G401 (cell line): ENCODE results near the gene AKT3. TPM values are rescaled to one million over a fixed set of nuclear protein-coding genes. Genes with fewer than 3 reads are reported as not detected.

Experiments used
- DNase-seq: peaks from one replicate; pipeline ENCODE4 v3.0.0-alpha.2; 2015; ENCODE audit warnings: low spot score
- in situ Hi-C: cut with HindIII; loops from 2 replicates; pipeline ENCODE4 v1.10.0; 2016; ENCODE audit warnings: low sequenced_read_pairs, mixed read lengths
- total RNA-seq: library from RNA; depleted of rRNA; stranded (reverse); fragments of >200 nt; shearing (Covaris generic); gene quantifications from 2 replicates; pipeline ENCODE4 v1.2.3, GENCODE V29; 2014

AKT3 gene
- total RNA-seq, 1 experiment from 2014 or later, result 9.5 TPM

DNA sequence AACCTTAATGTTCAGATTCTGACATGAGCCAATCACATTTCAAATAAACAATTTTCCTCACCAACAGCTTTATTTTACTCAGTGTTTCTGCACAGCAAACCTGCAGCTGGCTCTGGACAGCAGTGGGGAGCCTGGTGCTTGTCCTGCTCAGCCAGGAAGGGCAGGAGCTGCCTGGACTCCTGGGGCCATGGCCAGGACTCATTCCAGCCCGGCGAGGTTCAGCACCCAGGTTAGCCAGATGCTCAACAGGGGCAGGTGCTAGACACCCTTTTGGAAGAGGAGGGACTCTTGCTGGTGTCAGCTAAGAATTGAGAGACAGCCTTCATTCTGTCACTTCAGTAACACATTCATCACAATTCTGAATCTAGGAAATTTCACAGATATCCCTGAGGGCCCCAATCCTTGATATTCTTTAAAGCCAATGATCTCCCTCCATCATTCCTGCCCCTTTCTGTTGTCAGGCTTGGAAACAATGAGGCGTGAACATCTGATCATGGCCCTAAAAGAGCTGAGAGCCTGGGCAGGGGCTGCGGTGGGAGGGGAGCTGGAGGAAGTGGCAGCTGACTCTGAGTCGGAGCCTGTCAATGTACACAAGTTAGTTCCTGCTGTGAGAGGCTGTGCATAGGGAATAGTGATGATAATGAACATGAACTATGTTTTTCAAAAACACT is 342.9 kb downstream of the AKT3 start:
- in situ Hi-C loops, result no loop called here
- no peak for DNase-seq

DNA sequence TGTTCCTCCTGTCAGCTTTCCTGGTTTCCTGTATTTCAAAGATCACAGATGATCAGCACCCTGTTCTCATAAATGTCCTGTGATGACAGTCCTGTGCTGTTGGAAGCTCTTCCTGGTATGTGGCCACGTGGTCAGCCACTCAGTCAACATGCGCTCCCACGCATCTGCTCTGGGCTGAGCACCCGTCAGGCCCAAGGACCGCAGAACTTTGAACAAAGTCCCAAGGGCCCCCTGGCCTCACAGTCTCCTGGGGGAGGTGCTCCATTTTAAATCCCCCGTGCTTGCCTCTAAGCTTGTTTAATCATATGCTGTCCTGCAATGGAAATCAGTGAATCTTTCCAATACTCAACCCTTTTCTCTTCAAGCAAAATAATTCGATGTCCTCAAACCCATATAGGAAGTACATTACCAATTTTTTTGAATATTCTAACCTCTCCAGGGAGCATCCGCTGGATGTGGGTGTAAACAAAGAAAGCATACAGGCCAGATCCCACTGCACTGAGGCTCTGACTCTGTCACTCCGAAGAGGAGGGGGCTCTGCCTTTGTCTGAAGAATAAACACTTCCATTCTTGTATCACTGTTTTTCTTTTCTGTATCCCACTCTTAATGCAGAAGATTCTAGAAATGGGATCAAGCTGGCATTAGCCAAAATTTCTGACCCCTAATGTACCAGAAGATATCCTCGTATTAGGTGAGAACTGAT is 343.9 kb downstream of the AKT3 start:
- DNase-seq, result no peak
- in situ Hi-C loops, result no loop called here

DNA sequence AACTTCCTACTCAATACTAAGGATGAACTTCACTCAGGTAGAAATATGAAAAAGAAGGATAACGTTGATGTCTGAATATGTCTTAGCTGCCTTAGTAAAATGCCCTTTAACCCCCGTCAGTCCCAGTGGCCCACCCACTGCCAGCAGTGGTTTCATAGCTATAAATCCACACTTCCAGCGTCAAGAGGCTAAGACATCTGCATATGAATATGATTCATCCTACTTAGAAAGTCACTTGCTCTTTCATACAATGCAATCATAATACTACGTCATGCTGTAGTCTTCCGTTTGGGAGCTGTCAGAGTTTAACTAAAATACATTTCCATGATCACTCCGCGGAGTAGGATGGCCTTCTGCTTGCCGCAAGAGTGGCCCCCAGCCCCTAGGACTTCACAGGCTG is 346.9 kb downstream of the AKT3 start:
- DNase-seq, result no peak
- in situ Hi-C loops, result no loop called here

DNA sequence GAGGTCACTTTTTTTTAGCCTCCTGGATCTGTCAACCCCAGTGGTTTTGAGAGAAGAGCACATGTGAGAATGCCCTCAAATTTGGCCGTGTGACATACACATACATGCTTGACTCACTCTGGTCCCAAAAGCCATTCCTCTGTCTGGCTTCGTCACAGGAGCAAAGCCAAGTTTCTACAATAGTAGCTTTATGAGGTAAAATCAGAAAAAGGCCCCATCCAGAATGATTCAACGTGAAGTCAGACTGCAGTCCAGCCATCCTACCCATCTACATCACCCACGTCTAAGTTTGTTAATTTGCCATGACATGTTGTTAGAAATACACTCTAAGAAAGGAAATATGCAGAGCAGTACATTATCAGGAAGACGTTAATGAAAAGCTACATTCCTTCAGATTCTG is 349.0 kb downstream of the AKT3 start:
- in situ Hi-C loops, result no loop called here
- DNase-seq, result no peak

DNA sequence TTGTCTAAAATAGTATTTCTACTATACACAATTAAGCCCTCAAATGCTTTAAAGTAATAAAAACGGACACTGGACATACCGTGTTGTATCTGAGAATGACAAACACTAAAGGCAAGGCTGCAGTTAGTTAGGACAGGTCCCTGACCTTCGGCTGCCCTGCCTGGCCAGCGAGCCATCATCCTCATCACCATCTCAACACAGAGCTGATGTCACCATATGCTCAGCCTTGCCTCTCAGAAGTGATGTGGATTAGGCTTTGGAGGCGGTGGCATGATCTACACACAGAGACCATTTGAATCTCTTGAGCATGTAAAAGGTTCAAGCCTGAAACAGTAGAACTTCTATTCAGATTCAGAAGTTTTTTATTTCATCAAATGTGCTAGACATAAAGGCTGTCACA is 349.5 kb downstream of the AKT3 start:
- no peak for DNase-seq
- in situ Hi-C loops, result no loop called here

DNA sequence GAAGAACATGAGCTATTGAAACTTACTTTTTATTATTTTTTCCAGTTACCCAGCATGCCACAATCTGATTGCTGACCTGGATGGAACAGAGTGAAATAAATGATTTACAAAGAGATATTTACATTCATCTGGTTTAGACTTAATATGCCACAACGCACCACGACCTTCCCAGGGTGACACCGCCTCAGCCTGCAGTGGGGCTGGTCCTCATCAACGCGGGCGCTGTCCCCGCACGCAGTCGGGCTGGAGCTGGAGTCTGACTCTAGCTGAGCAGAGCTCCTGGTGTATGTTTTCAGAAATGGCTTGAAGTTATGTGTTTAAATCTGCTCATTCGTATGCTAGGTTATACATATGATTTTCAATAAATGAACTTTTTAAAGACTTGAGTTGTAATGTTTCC is 350.3 kb downstream of the AKT3 start:
- in situ Hi-C loops, result no loop called here
- DNase-seq, result no peak

DNA sequence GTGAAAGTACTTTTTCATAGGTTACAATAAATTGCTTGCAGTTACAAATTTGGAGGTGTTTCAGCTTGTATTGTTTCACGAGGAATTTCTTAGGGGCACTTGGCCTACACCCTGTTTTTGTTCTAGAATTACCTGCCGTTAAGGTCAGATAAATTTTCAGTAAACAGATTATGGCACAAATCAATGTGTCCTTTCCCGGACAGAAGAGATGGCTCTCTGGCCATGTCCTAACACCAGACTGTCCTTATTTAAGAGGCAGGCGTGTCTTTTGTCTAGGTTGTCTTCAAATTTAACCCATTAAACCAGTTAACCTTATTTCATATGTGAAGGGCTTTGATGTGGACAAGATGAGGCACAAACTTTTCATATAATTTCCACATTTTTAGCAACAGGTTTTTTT is 350.8 kb downstream of the AKT3 start:
- in situ Hi-C loops, result no loop called here
- DNase-seq, result no peak

DNA sequence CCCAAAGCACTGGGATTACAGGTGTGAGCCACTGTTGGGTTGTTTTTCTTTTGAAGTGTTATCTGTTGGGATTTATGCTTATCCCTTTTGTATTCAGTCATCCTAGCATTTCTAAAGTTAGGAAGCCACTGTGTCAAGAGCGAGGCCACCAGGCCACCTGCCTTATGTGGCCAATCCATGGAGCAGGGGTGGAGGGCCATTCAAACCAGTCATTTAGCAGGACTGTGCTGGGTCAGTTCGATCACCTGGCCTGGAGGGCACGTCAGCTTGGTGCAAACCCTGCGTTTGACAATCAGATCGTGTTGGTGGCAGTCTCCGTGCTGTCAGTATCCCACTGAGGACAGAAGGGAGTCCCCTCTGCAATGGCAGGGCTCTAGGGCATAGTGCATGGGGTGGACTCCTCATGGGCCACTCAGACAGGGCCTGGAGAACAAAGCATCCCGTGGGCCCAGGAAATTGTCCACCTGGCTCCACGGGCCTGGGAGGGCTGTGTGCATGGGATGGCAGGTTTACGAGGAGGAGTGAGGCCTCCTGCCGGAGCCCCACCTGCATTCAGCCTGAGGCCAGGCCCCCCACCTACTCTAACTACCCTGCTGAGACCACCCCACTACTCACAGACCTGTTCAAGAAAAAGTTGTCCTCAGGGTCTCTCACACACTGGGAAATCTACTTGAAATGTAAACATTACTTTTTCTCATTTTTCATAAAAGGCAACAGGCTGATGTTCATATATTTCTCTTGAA is 351.9 kb downstream of the AKT3 start:
- in situ Hi-C loops, result no loop called here
- DNase-seq, result no peak

DNA sequence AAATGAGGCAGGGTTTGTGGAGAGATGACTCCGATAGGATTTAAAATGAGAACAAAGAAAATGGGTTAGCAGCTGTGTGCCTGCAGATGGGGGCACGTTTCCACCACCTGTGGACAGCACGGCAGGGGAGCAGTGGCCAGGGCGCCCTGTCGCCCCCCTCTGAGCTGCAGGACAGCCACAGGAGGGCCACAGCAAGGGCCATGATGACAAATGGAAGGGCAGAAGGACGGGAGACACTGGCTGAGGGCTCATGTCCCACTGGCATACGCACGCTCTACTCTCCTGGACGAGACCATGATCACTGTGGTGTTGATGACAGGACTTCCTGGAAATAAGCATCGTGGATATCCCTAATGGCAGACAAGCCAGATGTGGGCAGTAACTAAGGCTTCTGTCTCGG is 353.2 kb downstream of the AKT3 start:
- no peak for DNase-seq

DNA sequence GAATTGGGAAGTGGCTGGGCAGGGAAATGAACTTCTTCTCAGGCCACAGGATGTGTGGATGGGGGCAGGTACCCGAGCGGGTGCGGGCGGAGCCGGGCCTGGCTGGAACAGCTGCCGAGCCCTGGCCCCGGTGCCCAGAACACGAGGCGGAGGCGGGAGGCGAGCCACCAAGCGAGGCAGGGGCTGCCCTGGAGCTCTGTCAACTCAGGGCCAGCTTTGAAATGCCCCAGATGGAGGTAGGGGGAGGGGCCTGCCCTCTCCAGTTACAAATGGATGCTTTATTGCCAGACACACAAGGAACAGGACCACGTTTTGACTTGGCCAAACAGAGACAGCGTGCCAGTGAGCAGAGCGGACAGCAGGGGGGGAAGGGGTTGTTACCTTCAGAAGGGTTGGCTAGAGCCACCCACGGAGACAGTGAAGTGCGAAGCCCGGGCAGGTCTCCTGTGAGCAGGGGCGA is 353.8 kb downstream of the AKT3 start:
- in situ Hi-C loops, result no loop called here
- DNase-seq, result peak; percentile 65

More for the DNA sequence above, 353.2 kb downstream of the AKT3 start:
- in situ Hi-C loops, result no loop called here

DNA sequence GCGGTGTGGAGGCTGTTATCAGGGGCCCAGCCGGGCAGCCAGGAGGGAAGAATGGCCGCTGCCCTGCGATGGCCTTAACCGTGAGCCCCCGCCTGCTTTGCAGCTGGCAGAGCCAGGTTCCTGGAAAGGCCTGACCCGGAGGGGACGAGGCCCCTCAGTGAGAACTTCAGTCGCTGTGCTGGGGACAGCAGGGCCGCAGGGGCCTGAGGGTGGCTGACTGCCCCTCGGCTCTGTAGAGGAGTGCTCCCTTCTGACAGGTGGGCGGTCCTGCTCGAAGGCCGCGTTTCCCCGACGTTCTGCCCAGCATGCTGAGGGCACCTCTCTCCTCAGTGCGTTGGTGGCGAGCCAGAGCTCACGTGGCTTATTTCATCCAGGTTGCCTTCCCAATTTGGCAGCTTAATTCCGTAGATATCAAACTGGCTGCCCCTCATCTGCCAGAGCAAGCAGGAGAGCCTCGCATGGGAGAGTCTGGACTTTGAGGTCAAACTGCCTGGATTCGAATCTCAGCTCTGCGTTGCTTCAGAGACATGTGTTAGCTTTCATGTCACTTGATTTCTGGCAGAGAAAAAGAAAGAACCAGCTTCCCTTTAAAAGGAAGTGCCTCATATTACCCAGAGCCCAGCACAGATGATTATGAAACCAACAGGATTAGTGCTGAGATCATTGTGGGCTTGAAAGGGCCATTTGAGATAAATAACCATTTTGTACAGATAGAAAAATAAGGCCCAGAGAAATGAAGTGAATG is 354.4 kb downstream of the AKT3 start:
- in situ Hi-C loops, result no loop called here
- peak; percentile 64 for DNase-seq

DNA sequence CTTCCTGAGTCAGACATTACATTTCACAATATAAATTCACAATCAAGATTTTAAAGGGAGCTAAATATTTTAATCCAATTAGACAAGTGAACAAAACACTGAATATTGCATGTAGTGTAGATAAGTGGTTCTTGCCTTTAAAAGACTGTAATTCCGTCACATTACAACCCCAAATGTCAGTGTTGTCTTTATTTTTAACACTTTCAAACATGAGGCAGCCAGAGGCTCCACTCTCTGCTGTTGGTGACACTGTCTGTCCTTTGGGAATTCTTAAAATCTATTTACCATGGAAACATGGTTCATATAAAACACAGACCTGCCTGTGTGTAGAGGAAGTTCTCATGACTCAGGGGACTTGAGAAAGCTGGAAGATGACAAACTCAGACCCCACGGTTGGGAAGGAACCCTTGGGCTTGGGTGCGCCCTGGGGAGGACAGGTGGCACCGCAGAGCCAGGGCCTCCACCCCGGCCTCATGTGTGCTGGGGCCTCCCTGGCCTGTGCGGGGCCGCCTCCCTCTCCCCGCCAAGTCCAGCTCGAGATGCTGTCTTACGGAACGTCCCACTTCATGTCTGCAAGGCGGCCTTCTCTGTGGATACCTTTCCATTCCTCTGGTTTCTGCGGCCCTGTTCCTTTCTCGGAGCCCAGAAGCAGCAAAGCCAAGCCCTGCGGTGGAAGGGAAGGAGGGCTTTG is 355.2 kb downstream of the AKT3 start:
- DNase-seq, result no peak
- in situ Hi-C loops, result no loop called here

DNA sequence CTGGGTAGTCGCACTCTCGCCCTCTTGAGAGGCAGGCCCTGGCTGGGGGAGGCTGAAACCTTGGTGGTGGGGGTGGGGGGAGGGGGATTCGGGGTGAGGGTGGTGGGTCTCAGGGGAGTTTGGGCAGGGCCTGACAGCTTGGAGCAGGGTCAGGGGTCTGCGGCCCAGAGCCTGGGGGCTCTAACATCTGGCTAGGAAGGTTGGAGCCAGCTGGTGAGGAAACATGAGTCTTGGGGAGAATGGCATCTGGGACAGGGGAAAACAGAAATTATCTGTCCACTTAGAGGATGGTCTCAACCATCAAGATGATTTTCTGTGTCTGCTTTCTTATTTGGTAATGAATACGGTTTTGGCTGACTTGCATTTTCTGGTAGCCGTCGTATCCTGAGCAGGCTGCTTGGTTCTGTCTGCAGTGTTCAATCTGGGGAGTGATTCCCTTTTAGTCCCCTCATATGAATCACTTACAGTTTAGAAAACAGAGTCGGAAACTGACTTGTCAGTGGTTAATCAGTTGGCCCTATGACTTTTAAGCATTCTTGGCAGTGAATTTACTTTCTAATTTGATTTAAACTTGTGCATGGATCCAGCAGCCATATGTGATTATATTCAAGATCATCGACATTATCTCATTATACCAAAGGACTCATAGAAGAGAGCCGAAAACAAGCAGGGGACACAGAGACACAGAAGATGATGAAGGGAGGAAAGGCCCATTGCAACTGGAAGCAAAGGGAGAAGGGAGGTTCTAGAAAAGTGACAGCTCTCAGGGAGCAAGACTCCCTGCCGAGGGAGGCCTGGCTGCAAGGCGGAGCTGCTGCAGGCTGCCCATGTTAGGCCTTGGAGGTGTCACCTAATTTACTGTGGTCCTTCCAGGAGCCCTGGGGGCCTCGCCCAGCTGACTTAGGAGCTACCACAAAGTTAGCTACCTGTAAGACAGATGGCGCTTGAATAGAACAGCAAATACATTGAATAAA is 356.6 kb downstream of the AKT3 start:
- in situ Hi-C loops, result no loop called here
- DNase-seq, result peak; percentile 44

DNA sequence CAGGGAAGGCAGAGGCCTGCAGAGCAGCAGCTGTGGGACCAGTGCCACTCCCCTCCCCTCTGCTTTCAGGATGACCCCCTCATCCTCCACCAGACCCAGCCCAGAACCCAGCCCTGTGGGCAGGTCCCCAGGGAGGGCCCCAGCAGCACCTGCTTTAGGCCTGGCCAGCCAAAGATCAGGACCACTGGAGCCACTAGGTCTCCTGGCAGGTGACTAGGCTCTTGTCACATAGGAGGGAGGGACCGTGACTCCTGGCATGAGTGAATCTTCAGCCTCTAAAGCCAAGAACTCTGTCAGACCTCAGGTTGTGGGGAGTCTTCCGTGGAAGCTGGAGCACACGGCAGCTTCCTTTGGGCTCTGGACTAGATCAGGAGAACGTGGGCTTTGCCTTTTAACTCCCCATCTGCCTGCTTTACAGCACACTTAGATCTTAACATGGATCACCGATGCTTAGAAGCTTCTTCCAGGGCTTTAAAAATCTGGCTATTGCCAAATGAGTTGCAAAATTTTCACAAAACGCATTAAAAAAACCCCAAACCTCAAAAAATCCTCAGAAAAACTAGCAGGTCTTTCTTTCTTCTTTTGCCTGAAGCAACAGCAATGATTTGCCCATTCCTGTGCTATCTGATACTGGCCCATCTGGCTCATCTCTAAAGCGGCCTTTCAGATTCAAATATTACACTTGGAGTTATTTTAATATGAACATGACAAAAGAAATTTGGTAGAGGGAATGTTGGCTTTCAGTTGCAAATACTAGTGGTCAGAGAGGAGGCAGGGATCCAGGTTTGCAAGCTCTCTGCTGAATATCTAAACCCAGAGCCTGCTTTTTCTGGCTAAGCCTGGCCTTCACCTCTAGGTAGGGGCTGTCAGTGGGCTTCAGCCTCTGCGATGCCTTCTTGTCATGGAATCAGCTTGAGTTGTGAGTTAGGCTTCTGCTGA is 359.0 kb downstream of the AKT3 start:
- in situ Hi-C loops, result no loop called here
- DNase-seq, result peak; percentile 52

DNA sequence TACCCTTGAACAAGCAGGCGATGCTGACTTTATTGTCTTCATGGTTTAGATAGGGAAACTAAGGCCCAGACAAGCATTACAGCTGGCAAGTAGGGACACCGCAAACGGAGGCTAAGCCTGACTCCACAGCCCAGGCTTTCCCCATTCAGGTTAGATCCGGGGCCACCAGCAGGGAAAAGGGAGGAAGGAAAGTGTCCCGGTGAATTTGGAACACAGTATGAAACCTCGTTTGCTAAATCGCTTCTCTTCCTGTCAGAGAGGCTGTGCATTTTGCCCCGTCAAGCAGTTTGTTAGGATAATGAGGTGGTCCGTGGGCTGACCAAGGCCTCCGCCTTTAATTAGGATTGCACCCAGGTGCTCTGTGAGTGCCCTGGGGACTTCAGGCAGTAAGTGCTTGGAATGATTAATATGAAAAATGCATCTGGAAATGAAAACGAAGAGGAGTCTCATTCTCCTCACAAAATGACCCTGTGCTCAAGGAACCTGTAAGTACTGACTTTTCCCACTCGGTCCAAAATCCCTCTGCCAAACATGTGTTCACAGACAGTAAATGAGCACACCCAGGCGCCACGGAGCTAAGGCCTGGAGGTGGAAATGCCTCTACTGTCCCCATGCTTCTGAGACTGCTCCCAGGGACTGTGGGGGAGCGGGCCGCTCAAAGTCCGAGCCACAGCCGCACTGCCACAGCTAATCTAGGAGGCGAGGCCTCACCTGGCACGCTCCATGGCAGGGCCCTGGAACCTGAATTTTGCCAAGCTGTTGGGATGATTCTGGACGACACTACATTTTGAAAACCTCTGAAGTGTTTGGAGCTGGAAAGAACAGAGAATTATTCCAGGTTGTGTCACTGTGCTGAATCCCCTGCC is 360.1 kb downstream of the AKT3 start:
- no peak for DNase-seq
- in situ Hi-C loops, result no loop called here

DNA sequence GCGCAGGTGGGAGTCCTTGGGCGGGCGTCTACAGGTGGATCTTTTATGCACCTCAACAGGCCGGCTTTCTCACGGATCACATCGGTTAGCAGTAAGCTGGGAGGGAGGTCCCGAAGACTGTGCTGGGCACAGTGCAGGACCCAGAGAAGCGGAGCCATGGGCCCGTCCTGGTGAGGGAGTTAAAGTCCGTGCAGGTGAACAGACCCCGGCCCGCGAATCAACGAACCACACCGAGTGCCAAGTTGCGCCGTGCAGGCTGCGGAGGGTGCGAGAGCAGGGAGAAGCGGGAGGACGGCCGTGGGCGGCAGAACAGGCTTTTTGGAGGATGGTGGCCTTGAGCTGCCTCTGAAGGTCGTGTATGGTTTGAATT is 360.9 kb downstream of the AKT3 start:
- no peak for DNase-seq
- in situ Hi-C loops, result no loop called here
